ENCODE data around the gene THSD4. TPM values are rescaled to one million over a fixed set of nuclear protein-coding genes. Genes with fewer than 3 reads are reported as not detected.
"Not testable (repeated sequence)": the region's sequence is repeated elsewhere in the genome, so short reads cannot be mapped to it uniquely, and the experiment has no call there.

THSD4 gene
- total and polyA plus RNA-seq, 2 donors (not counting 1 experiment from before 2014, with no cell fraction given) = 43.1 to 95.5 TPM

DNA sequence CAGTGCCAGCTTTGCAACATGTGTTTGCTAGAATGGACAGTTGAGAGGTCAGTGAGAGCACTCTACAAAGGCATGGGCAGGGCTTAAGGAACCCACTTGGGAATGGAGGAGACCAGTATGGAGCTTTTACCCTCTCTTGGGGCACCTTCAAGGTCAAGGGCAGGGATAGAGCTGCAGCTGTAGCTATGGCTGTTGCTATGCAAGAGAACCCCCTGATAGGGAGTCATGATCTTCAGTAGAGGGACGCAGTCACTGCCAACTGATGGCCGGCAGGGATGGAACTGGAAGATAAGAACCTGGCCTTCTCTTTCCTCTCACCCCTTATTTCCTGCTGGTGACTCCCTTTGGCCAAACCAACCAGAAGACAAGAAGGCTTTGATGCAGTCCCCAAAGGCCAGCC, 40.3 kb downstream of the THSD4 start:
- no peak overlapping the region for H3K4me3 ChIP-seq (replicated peaks in 1 of 4; ENCODE audit: control extremely low read depth in 1 of 4, insufficient read depth in 1 of 4, low read depth in 3 of 4, low read length in 4 of 4)
- no peaks in the 10 kb centered on the region for H3K9me3 ChIP-seq (ENCODE audit: control insufficient read depth, insufficient read depth, low read depth, low read length)
- no peaks in the 10 kb centered on the region for H3K79me2 ChIP-seq (ENCODE audit: control insufficient read depth, insufficient read depth, low read length)
- H3K4me1 ChIP-seq (ENCODE audit: control insufficient read depth, extremely low read depth, insufficient read depth, low read length) = no peaks in the 10 kb centered on the region
- no peak overlapping the region for H3K4me2 ChIP-seq (ENCODE audit: extremely low read depth, insufficient read depth, low read length)
- no peak overlapping the region for H2AFZ ChIP-seq (ENCODE audit: low read length)
- no peaks in the 10 kb centered on the region for H3K36me3 ChIP-seq (ENCODE audit: control insufficient read depth, insufficient read depth, low read length)
- H3K9ac ChIP-seq (ENCODE audit: insufficient read depth, low read length) = no peak overlapping the region
- no peaks in the 10 kb centered on the region for H3K27me3 ChIP-seq (ENCODE audit: control insufficient read depth, insufficient read depth, low read length)
- no peaks in the 10 kb centered on the region for H4K20me1 ChIP-seq (ENCODE audit: control insufficient read depth, extremely low read depth, insufficient read depth, low read length)
- TF ChIP-seq, protein P1, sequence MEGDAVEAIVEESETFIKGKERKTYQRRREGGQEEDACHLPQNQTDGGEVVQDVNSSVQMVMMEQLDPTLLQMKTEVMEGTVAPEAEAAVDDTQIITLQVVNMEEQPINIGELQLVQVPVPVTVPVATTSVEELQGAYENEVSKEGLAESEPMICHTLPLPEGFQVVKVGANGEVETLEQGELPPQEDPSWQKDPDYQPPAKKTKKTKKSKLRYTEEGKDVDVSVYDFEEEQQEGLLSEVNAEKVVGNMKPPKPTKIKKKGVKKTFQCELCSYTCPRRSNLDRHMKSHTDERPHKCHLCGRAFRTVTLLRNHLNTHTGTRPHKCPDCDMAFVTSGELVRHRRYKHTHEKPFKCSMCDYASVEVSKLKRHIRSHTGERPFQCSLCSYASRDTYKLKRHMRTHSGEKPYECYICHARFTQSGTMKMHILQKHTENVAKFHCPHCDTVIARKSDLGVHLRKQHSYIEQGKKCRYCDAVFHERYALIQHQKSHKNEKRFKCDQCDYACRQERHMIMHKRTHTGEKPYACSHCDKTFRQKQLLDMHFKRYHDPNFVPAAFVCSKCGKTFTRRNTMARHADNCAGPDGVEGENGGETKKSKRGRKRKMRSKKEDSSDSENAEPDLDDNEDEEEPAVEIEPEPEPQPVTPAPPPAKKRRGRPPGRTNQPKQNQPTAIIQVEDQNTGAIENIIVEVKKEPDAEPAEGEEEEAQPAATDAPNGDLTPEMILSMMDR (conservative IDR thresholded peaks at IDR 0.05 in 1 of 2, IDR thresholded peaks at IDR 0.05 in 1 of 2; ENCODE audit: low read depth in 1 of 2, low read length in 2 of 2) = no peak
- no peak for TF ChIP-seq EZH2 (IDR thresholded peaks at IDR 0.05; ENCODE audit: low read length, missing control alignments)
- no peak for DNase-seq (ENCODE audit: low read depth in 2 of 2)
- H3K27ac ChIP-seq (ENCODE audit: insufficient read depth, low read length) = no peak overlapping the region

DNA sequence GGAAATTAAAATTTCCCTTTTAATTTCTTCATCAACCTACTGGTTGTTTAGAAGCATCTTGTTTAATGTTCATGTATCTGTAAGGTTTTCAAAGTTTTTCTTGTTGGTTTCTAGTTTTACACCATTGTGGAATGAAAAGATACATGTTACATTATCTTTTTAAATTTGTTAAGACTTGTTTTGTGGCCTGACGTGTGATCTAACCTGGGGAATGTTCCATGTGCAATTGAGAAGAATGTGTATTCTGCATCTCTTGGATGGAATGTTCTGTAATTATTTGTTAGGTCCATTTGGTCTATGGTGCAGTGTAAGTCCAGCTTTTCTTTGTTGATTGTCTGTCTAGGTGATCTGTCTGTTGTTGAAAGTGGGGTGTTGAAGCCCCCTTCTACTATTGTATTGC, 45.7 kb downstream of the THSD4 start:
- H3K36me3 ChIP-seq (ENCODE audit: control insufficient read depth, insufficient read depth, low read length) = no peaks in the 10 kb centered on the region
- H3K4me3 ChIP-seq (replicated peaks in 1 of 4; ENCODE audit: control extremely low read depth in 1 of 4, insufficient read depth in 1 of 4, low read depth in 3 of 4, low read length in 4 of 4) = no peak overlapping the region
- no peak for DNase-seq (ENCODE audit: low read depth in 2 of 2)
- H2AFZ ChIP-seq (ENCODE audit: low read length) = no peak overlapping the region
- TF ChIP-seq, protein P1 (conservative IDR thresholded peaks at IDR 0.05 in 1 of 2, IDR thresholded peaks at IDR 0.05 in 1 of 2; ENCODE audit: low read depth in 1 of 2, low read length in 2 of 2) = no peak
- TF ChIP-seq EZH2 (IDR thresholded peaks at IDR 0.05; ENCODE audit: low read length, missing control alignments) = no peak
- H3K27me3 ChIP-seq (ENCODE audit: control insufficient read depth, insufficient read depth, low read length) = no peaks in the 10 kb centered on the region
- no peak overlapping the region for H3K9ac ChIP-seq (ENCODE audit: insufficient read depth, low read length)
- no peak overlapping the region for H3K27ac ChIP-seq (ENCODE audit: insufficient read depth, low read length)
- no peaks in the 10 kb centered on the region for H4K20me1 ChIP-seq (ENCODE audit: control insufficient read depth, extremely low read depth, insufficient read depth, low read length)
- no peaks in the 10 kb centered on the region for H3K9me3 ChIP-seq (ENCODE audit: control insufficient read depth, insufficient read depth, low read depth, low read length)
- no peaks in the 10 kb centered on the region for H3K79me2 ChIP-seq (ENCODE audit: control insufficient read depth, insufficient read depth, low read length)
- H3K4me2 ChIP-seq (ENCODE audit: extremely low read depth, insufficient read depth, low read length) = no peak overlapping the region
- H3K4me1 ChIP-seq (ENCODE audit: control insufficient read depth, extremely low read depth, insufficient read depth, low read length) = no peaks in the 10 kb centered on the region

DNA sequence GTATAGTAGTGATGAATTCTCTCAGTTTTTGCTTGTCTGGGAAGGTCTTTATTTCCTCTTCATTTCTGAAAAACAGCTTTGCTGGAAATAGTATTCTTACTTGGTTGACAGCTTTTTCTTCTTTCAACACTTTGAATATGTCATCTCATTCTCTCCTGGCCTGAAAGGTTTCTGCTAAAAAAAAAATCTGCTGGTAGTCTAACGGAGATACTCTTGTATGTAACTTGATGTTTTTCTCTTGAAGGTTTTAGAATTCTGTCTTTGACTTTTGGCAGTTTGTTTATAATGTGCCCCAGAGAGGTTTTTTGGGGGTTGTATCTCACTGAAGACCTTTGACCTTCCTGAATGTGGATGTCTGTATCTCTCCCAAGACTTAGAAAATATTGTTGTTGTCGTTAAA, 47.0 kb downstream of the THSD4 start:
- H4K20me1 ChIP-seq (ENCODE audit: control insufficient read depth, extremely low read depth, insufficient read depth, low read length) = no peaks in the 10 kb centered on the region
- H2AFZ ChIP-seq (ENCODE audit: low read length) = no peak overlapping the region
- no peak overlapping the region for H3K9ac ChIP-seq (ENCODE audit: insufficient read depth, low read length)
- no peak for TF ChIP-seq EZH2 (IDR thresholded peaks at IDR 0.05; ENCODE audit: low read length, missing control alignments)
- TF ChIP-seq, protein P1 (conservative IDR thresholded peaks at IDR 0.05 in 1 of 2, IDR thresholded peaks at IDR 0.05 in 1 of 2; ENCODE audit: low read depth in 1 of 2, low read length in 2 of 2) = no peak
- no peak overlapping the region for H3K4me3 ChIP-seq (replicated peaks in 1 of 4; ENCODE audit: control extremely low read depth in 1 of 4, insufficient read depth in 1 of 4, low read depth in 3 of 4, low read length in 4 of 4)
- H3K4me2 ChIP-seq (ENCODE audit: extremely low read depth, insufficient read depth, low read length) = no peak overlapping the region
- no peak for DNase-seq (ENCODE audit: low read depth in 2 of 2)
- H3K27me3 ChIP-seq (ENCODE audit: control insufficient read depth, insufficient read depth, low read length) = no peaks in the 10 kb centered on the region
- no peaks in the 10 kb centered on the region for H3K79me2 ChIP-seq (ENCODE audit: control insufficient read depth, insufficient read depth, low read length)
- no peaks in the 10 kb centered on the region for H3K36me3 ChIP-seq (ENCODE audit: control insufficient read depth, insufficient read depth, low read length)
- H3K4me1 ChIP-seq (ENCODE audit: control insufficient read depth, extremely low read depth, insufficient read depth, low read length) = no peaks in the 10 kb centered on the region
- H3K9me3 ChIP-seq (ENCODE audit: control insufficient read depth, insufficient read depth, low read depth, low read length) = no peaks in the 10 kb centered on the region
- H3K27ac ChIP-seq (ENCODE audit: insufficient read depth, low read length) = no peak overlapping the region

DNA sequence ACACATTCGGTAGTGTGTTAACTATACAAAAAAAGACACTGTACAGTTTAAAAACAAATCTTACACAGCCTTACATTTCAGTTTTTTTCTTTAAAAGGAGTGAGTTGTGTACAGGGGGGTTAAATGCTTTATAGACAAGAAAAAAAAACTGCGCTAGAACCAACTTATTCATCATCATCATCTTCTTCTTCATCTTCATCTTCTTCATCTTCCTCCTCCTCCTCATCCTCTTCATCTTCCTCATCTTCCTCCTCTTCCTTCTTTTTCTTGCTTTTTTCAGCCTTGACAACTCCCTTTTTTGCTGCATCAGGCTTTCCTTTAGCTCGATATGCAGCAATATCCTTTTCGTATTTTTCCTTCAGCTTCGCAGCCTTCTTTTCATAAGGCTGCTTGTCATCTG, 49.3 kb downstream of the THSD4 start:
- not testable (repeated sequence) for H3K27me3 ChIP-seq (ENCODE audit: control insufficient read depth, insufficient read depth, low read length); H3K4me1 ChIP-seq (ENCODE audit: control insufficient read depth, extremely low read depth, insufficient read depth, low read length); H2AFZ ChIP-seq (ENCODE audit: low read length); H3K9ac ChIP-seq (ENCODE audit: insufficient read depth, low read length); H3K4me2 ChIP-seq (ENCODE audit: extremely low read depth, insufficient read depth, low read length); H3K9me3 ChIP-seq (ENCODE audit: control insufficient read depth, insufficient read depth, low read depth, low read length); H4K20me1 ChIP-seq (ENCODE audit: control insufficient read depth, extremely low read depth, insufficient read depth, low read length); DNase-seq (ENCODE audit: low read depth in 2 of 2); H3K4me3 ChIP-seq (replicated peaks in 1 of 4; ENCODE audit: control extremely low read depth in 1 of 4, insufficient read depth in 1 of 4, low read depth in 3 of 4, low read length in 4 of 4); H3K36me3 ChIP-seq (ENCODE audit: control insufficient read depth, insufficient read depth, low read length); H3K79me2 ChIP-seq (ENCODE audit: control insufficient read depth, insufficient read depth, low read length); H3K27ac ChIP-seq (ENCODE audit: insufficient read depth, low read length)

Data from fibroblast of lung (primary cell).